ENCODE measurements around the gene MAB21L3.
A peak's percentile ranks its signal among the peaks of the same experiment; 100 is the strongest.

The MAB21L3 gene

GRCh38 chr1:116166011-116166571, 54.9 kb downstream of the MAB21L3 start:
- no peak for DNase-seq (ENCODE audit: low spot score)

DNA sequence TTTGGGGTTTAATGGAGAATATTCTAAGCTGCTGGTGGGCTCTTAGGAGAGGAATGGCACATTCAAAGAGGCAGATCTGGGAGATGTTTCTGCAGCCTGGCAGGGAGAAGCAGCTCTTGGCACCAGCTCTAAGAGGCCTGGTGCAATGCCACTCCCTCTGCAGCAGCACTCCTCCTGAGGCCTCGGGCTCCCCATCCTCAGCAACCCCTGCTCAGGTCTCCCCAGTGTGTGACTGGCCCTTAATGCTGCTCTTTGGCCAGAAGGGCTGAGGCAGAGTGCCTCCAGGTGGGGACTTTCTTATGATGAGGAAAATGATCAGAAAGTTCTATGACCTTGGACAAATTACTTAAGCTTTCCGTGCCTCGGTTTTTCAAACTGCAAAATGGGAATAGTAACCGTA, 55.5 kb downstream of the MAB21L3 start:
- DNase-seq (ENCODE audit: low spot score) = no peak

DNA sequence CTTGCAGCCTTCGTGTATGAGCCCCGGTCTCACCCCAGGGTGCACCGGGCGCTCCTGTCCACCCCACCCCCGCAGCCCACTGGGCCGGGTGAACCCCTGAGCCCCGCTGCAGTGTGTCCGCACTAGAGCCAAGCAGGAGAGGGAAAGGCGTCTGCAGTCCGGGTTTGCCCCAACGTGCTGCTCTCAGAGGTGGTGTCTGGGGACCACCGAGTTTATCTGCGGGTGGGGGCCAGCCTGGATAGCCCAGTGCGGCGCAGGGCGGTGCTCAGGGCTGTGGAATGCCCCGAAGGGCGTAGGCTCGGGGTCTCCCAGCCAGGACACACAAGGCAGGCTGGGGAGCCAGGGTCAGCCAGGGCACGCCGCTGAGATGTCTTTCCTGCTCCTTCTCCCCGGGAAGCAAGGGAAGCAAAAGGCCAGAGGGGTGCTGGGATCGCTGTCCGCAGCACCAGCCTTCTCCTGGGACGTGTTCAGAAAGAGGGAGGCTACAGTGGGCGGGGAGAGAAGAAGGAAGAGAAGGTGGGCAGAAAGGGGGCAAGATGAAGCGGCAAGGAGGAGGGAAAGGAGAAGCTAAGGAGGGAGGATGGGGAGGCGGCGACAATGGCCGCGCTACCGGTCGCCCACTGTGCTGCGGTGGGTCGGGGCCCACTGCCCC, 56.6 kb downstream of the MAB21L3 start:
- no peak for DNase-seq (ENCODE audit: low spot score)

GRCh38 chr1:116168277-116169032, 57.3 kb downstream of the MAB21L3 start:
- peak; percentile 87 for DNase-seq (ENCODE audit: low spot score)

GRCh38 chr1:116169898-116170297, 58.7 kb downstream of the MAB21L3 start:
- no peak for DNase-seq (ENCODE audit: low spot score)

GRCh38 chr1:116170721-116171589, 59.8 kb downstream of the MAB21L3 start:
- no peak for DNase-seq (ENCODE audit: low spot score)

GRCh38 chr1:116172666-116173065, 61.5 kb downstream of the MAB21L3 start:
- DNase-seq (ENCODE audit: low spot score) = no peak

- no peak for DNase-seq (ENCODE audit: low spot score)
Observed at GRCh38 chr1:116175611-116176010, 64.4 kb downstream of the MAB21L3 start.

DNA sequence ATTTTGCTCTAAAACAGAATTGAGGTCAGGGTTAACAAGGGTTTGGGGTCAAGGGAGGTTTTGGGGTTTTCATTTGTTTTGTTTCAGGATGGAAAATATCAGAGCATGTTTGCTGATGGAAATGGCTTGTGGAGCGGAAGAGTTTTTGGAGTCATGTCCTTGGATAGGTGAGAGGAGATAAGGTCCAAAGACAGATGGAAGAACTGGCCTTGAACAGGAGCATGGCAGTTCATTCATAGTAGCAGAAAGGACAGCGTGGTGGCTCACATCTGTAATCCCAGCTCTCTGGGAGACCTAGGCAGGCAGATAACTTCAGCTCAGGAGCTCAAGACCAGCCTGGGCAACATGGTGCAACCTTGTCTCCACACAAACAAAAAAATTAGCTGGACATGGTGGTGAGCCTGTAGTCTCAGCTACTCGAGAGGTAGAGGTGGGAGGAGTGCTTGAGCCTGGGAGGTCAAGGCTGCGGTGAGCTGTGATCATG, 65.1 kb downstream of the MAB21L3 start:
- DNase-seq (ENCODE audit: low spot score) = no peak

DNA sequence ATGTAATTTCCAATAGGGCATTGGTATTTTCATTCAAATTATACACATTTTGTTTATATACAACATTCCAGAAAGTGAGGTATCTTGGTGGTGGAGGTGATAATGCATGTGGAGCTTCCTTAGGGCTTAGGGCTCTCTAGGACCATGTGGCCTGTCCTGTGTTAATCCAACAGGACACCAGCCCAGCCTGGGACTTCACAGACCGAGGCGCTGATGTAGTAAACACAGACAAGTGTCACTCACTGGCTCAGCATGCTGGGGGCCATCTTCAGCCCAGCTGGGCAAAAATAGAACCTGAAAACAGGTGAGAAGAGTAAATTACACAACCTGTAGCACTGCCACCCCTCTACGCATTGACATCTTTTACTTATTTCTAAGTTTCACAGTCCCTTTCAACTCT, 66.7 kb downstream of the MAB21L3 start:
- DNase-seq (ENCODE audit: low spot score) = no peak

DNA sequence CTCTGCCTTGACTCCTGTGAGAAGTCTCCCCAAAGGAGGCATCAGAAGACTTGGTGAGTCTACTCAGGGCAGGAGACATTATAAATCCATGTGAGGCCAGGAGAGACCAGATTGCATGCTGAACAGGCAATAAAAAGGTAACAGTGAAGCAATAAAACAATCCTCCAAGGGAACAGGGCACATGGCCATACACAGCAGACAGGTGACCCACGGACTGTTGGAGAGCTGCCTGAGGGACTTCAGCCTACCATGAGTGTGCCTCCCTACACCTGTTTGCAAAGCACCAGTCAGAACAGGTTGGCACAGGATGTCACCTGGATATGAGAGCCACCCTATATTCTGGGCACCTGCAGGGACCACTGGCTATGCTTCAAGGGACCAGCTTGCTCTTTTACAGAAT, 67.6 kb downstream of the MAB21L3 start:
- no peak for DNase-seq (ENCODE audit: low spot score)

- DNase-seq (ENCODE audit: low spot score) = no peak
Observed at GRCh38 chr1:116179419-116179818, 68.2 kb downstream of the MAB21L3 start.

- no peak for DNase-seq (ENCODE audit: low spot score)
Observed at GRCh38 chr1:116179964-116180363, 68.8 kb downstream of the MAB21L3 start.

GRCh38 chr1:116182019-116182714, 71.0 kb downstream of the MAB21L3 start:
- DNase-seq (ENCODE audit: low spot score) = no peak

All from left forelimb (tissue), 1 donor.